H1 (cell line): ENCODE results near the gene MPRIP. TPM values are rescaled to one million over a fixed set of nuclear protein-coding genes. Genes with fewer than 3 reads are reported as not detected.

Experiments
- polyA plus RNA-seq, 7 experiments: library from polyadenylated mRNA; depleted of rRNA in 3 of 7; stranded (reverse) in 5 of 7; unstranded in 2 of 7; fragments of >200 nt in 5 of 7; fragments of 200-250 nt in 2 of 7; gene quantifications; 1 replicate in 5 of 7; 2 replicates in 1 of 7; 4 replicates in 1 of 7; pipeline versions ENCODE4 v1.2.1 to v1.2.3, GENCODE V29; 2011 to 2013; ENCODE audit warnings: missing spikeins in 2 of 7, mixed read lengths in 2 of 7
- total RNA-seq: library from RNA; stranded (reverse); fragmentation: NEBNext Ultra II Directional; extraction: Animal tissue kit (Norgen Biotek cat#: 25700); gene quantifications from 2 replicates; pipeline ENCODE4 v1.2.1, GENCODE V29; 2021
- TF ChIP-seq, protein P1 (sequence below): IDR thresholded peaks from 2 replicates; pipeline ENCODE4 v1.6.1; 2011; ENCODE audit warnings: low read length, improper control_type of control experiment

MPRIP gene
- total and polyA plus RNA-seq, 2 of the 8 experiments (the other 6 are each of a cell fraction or from before 2014, with no cell fraction given) = 48.6 to 146 TPM

DNA sequence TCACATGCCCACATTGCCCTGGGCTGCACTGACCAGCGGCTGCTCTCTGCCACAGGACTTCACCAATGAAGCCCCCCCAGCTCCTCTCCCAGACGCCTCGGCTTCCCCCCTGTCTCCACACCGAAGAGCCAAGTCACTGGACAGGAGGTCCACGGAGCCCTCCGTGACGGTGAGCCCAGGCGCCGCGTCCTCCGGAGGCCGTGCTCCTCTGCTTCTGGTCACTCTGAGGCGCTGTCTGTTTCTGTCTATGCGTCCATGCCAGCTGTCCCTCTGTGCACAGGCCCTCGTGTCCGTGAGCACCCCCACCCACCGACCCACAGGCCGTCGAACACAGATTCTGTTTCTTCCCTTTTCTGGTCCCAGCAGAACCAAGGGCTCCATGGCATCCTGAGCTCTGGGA lies 101.2 kb downstream of the MPRIP start (continued):
- TF ChIP-seq, protein P1, sequence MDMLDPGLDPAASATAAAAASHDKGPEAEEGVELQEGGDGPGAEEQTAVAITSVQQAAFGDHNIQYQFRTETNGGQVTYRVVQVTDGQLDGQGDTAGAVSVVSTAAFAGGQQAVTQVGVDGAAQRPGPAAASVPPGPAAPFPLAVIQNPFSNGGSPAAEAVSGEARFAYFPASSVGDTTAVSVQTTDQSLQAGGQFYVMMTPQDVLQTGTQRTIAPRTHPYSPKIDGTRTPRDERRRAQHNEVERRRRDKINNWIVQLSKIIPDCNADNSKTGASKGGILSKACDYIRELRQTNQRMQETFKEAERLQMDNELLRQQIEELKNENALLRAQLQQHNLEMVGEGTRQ = no peak
